A549 treated with CpdA at 1 μM for 4 hours (cell line): ENCODE data around the gene SELENOF. TPM values are rescaled to one million over a fixed set of nuclear protein-coding genes. Genes with fewer than 3 reads are reported as not detected.

Experiments used
- total RNA-seq: library from RNA; stranded (reverse); fragments of 200-300 nt; extraction: Qiagen RNA extraction; gene quantifications from 5 replicates; pipeline ENCODE4 v1.2.3, GENCODE V29; 2022; ENCODE audit warnings: low read depth

SELENOF gene
- 129 to 196 TPM (median 158 TPM) in 5 replicates for total RNA-seq

GRCh38 chr1:86913896-86914600 lies at the start of gene SELENOF:
Gene SELENOF, minus strand, starts transcription at chr1:86914126. Its CDS starts 15 bp downstream, at chr1:86914111.

GRCh38 chr1:86914601-86914997 lies 673 bp upstream of the SELENOF start, which contains the start of gene HS2ST1:
Gene HS2ST1, plus strand, starts transcription at chr1:86914635.

Other genes with a start within 250 kb of the SELENOF start
- 33.7 to 36.6 TPM (median 36.0 TPM) in 5 replicates for gene SH3GLB1, start 209.6 kb downstream of the SELENOF start, total RNA-seq
- 10.4 to 12.5 TPM (median 11.9 TPM) in 5 replicates for gene HS2ST1, start 509 bp upstream of the SELENOF start, total RNA-seq